HCT116 (cell line): Measurements from ENCODE around the gene EMD. TPM values are rescaled to one million over a fixed set of nuclear protein-coding genes. Genes with fewer than 3 reads are reported as not detected.

Source experiments
- ATAC-seq: fragments of 200-7000 bp; cut with Tn5 transposase; 2 replicates; pipeline ENCODE4 v1.9.1; 2020; ENCODE audit warnings: mild to moderate bottlenecking, moderate library complexity
- BruUV-seq: library from RNA; stranded (reverse); fragments of 400-500 nt; replicated peaks from 2 replicates; lab custom pipeline; 2021; lab: Mats Ljungman, UMichigan
- CTCF ChIA-PET: fragments of 300-600 bp; sonication (Branson Sonifier 250); formaldehyde crosslinking; loops from one replicate; lab custom pipeline; 2021; ENCODE audit warnings: antibody characterized with exemption; lab: Charles Lee
- POLR2A ChIA-PET: fragments of 300-600, 350-600 bp; sonication (Branson Sonifier 250); formaldehyde crosslinking; loops from one replicate; lab custom pipeline; 2021; ENCODE audit warnings: antibody characterized with exemption; lab: Charles Lee
- RAD21 ChIA-PET, 2 experiments: fragments of 300-600 bp; sonication (Branson Sonifier 250); formaldehyde crosslinking; loops; one replicate each; lab custom pipeline; 2023; ENCODE audit warnings: low total read pairs in 2 of 2; ENCODE audit not compliant: uncharacterized antibody in 2 of 2, unreplicated experiment in 2 of 2, low non-redundant PET in 1 of 2; lab: Charles Lee
- DNase-seq: peaks from one replicate; pipeline ENCODE4 v3.0.0-alpha.2; 2010; ENCODE audit warnings: low read depth, low spot score
- H2AFZ ChIP-seq: fragments of 200-600 bp; shearing (Covaris generic), sonication (generic); 2 replicates; pipeline ENCODE4 v1.6.1; 2017; ENCODE audit warnings: low read depth, mixed run types, mixed read lengths, antibody characterized with exemption, low read length; ENCODE audit not compliant: poor library complexity, severe bottlenecking
- H3K27ac ChIP-seq: 2 replicates; pipeline ENCODE4 v1.5.1; 2012; ENCODE audit warnings: low read depth, low read length
- H3K27me3 ChIP-seq: fragments of 200-600 bp; sonication (generic); 2 replicates; pipeline ENCODE4 v1.6.1; 2016; ENCODE audit warnings: mixed run types, low read length, mixed read lengths; ENCODE audit not compliant: insufficient read depth
- H3K36me3 ChIP-seq, 2 experiments: fragments of 200-500 bp in 1 of 2; fragments of 200-600 bp in 1 of 2; sonication (Bioruptor generic) in 1 of 2; sonication (generic) in 1 of 2; 2 replicates each; pipeline versions ENCODE4 v1.5.1 to v1.6.1; 2014 to 2016; ENCODE audit warnings: low read length in 2 of 2, inconsistent platforms in 1 of 2, mixed read lengths in 1 of 2, mixed run types in 1 of 2; ENCODE audit not compliant: insufficient read depth in 2 of 2, control insufficient read depth in 1 of 2
- H3K4me1 ChIP-seq, 2 experiments: fragments of 200-600 bp in 1 of 2; sonication (generic) in 1 of 2; 2 replicates each; pipeline versions ENCODE4 v1.5.1 to v1.6.1; 2012 to 2017; ENCODE audit warnings: low read length in 2 of 2, inconsistent platforms in 1 of 2, mild to moderate bottlenecking in 1 of 2, mixed read lengths in 1 of 2, mixed run types in 1 of 2, moderate library complexity in 1 of 2; ENCODE audit not compliant: insufficient read depth in 2 of 2, control insufficient read depth in 1 of 2
- H3K4me2 ChIP-seq: fragments of 200-600 bp; sonication (generic); 2 replicates; pipeline ENCODE4 v1.6.1; 2017; ENCODE audit warnings: mixed run types, low read length, mixed read lengths
- H3K4me3 ChIP-seq, 2 experiments: fragments of 200-600 bp in 1 of 2; sonication (generic) in 1 of 2; replicated peaks in 1 of 2; 2 replicates each; pipeline ENCODE4 v1.5.1; 2011 to 2016; ENCODE audit warnings: low read length in 2 of 2, control low read depth in 1 of 2, low read depth in 1 of 2, mild to moderate bottlenecking in 1 of 2, mixed read lengths in 1 of 2, mixed run types in 1 of 2
- H3K79me2 ChIP-seq: fragments of 200-600 bp; sonication (generic); 2 replicates; pipeline ENCODE4 v1.6.1; 2017; ENCODE audit warnings: mild to moderate bottlenecking, mixed run types, low read length, moderate library complexity, mixed read lengths; ENCODE audit not compliant: insufficient read depth
- H3K9ac ChIP-seq: fragments of 200-600 bp; sonication (generic); 2 replicates; pipeline ENCODE4 v1.6.1; 2016; ENCODE audit warnings: low read length, mixed read lengths
- H3K9me2 ChIP-seq: fragments of 200-600 bp; sonication (generic), shearing (Covaris generic); 2 replicates; pipeline ENCODE4 v1.6.1; 2017; ENCODE audit warnings: mixed run types, mild to moderate bottlenecking, moderate library complexity; ENCODE audit not compliant: insufficient read depth
- H3K9me3 ChIP-seq, 2 experiments: fragments of 200-500 bp in 1 of 2; fragments of 200-600 bp in 1 of 2; sonication (Bioruptor generic) in 1 of 2; sonication (generic) in 1 of 2; 2 replicates each; pipeline ENCODE4 v1.6.1; 2014 to 2017; ENCODE audit warnings: low read length in 2 of 2, mixed read lengths in 2 of 2, inconsistent platforms in 1 of 2, low read depth in 1 of 2, mild to moderate bottlenecking in 1 of 2, mixed run types in 1 of 2, moderate library complexity in 1 of 2; ENCODE audit not compliant: control insufficient read depth in 1 of 2, insufficient read depth in 1 of 2
- H4K20me1 ChIP-seq: fragments of 200-600 bp; sonication (generic), shearing (Covaris generic); 2 replicates; pipeline ENCODE4 v1.6.1; 2017; ENCODE audit warnings: mixed run types, mild to moderate bottlenecking, moderate library complexity; ENCODE audit not compliant: insufficient read depth
- ATF3 ChIP-seq: IDR thresholded peaks from 2 replicates; pipeline ENCODE4 v1.6.1; 2012
- CBX3 ChIP-seq: IDR thresholded peaks from 2 replicates; pipeline ENCODE4 v1.6.1; 2012; ENCODE audit warnings: low read depth
- CTCF ChIP-seq, 3 experiments: fragments of 200-600 bp in 1 of 3; sonication (generic) in 1 of 3; IDR thresholded peaks in 2 of 3; conservative IDR thresholded peaks in 1 of 3; 2 replicates each; pipeline ENCODE4 v1.5.1; 2012 to 2017; ENCODE audit warnings: low read depth in 2 of 3, low read length in 2 of 3, antibody characterized with exemption in 1 of 3, borderline replicate concordance in 1 of 3, control low read depth in 1 of 3, mild to moderate bottlenecking in 1 of 3, mixed read lengths in 1 of 3, mixed run types in 1 of 3, moderate library complexity in 1 of 3; ENCODE audit not compliant: insufficient read depth in 1 of 3
- ELF1 ChIP-seq: IDR thresholded peaks from 2 replicates; pipeline ENCODE4 v1.6.1; 2012; ENCODE audit warnings: low read depth, borderline replicate concordance
- EZH2 ChIP-seq: fragments of 200-600 bp; sonication (generic); IDR thresholded peaks from 2 replicates; pipeline ENCODE4 v1.6.1; 2017; ENCODE audit warnings: antibody characterized with exemption, mixed run types
- EZH2phosphoT487 ChIP-seq: fragments of 200-600 bp; IDR thresholded peaks from 2 replicates; pipeline ENCODE4 v1.6.1; 2018; ENCODE audit warnings: antibody characterized with exemption, borderline replicate concordance
- POLR2A ChIP-seq: IDR thresholded peaks from 2 replicates; pipeline ENCODE4 v1.7.0; 2011; ENCODE audit warnings: borderline replicate concordance; ENCODE audit not compliant: insufficient read depth, insufficient read length; ENCODE audit errors: extremely low read depth
- RAD21 ChIP-seq: IDR thresholded peaks from 2 replicates; pipeline ENCODE4 v1.6.1; 2012; ENCODE audit warnings: low read depth, mild to moderate bottlenecking
- SIN3A ChIP-seq: IDR thresholded peaks from 2 replicates; pipeline ENCODE4 v1.6.1; 2012; ENCODE audit warnings: low read depth
- SRF ChIP-seq: IDR thresholded peaks from 2 replicates; pipeline ENCODE4 v1.6.1; 2012; ENCODE audit warnings: low read depth
- YY1 ChIP-seq: IDR thresholded peaks from 2 replicates; pipeline ENCODE4 v1.6.1; 2011; ENCODE audit warnings: low read length, low read depth, moderate library complexity, mild to moderate bottlenecking; ENCODE audit not compliant: insufficient replicate concordance; ENCODE audit errors: extremely low read depth
- ZBTB33 ChIP-seq: IDR thresholded peaks from 2 replicates; pipeline ENCODE4 v1.6.1; 2011; ENCODE audit warnings: mild to moderate bottlenecking, low read length, moderate library complexity; ENCODE audit not compliant: insufficient replicate concordance; ENCODE audit errors: extremely low read depth
- intact Hi-C: fragments of 100-400 bp; cut with micrococcal nuclease; formaldehyde crosslinking; loops from 2 replicates; pipeline ENCODE4 v1.10.0; 2022
- total RNA-seq: library from RNA; stranded (reverse); gene quantifications from one replicate; pipeline ENCODE4 v1.2.1, GENCODE V29; 2021; ENCODE audit not compliant: unreplicated experiment

EMD gene
- total RNA-seq, 1 experiment from 2014 or later = 102 TPM

GRCh38 chrX:154412468-154412867, 33.4 kb downstream of the EMD start:
- H3K4me2 ChIP-seq = peak overlapping the region; percentile 82
- no peak overlapping the region for H2AFZ ChIP-seq
- H3K79me2 ChIP-seq = no peaks in the 10 kb centered on the region
- no peak for DNase-seq
- peak; percentile 1; the same call in 1 of the 2 replicates for ATAC-seq
- POLR2A ChIA-PET = interaction anchor here (1.0 to 2.2 kb wide), 4 partner anchors 13 to 114 kb away, joined by 3 to 9 read pairs (median 4); partner anchors contain the start of genes RPL10 and SLC10A3
- H3K9ac ChIP-seq = peak overlapping the region; percentile 78
- H4K20me1 ChIP-seq = no peaks in the 10 kb centered on the region
- no peaks in the 10 kb centered on the region for H3K36me3 ChIP-seq
- peak overlapping the region; percentile 91 for H3K27ac ChIP-seq
- RAD21 ChIA-PET = no interaction called here
- H3K9me3 ChIP-seq = no peaks in the 10 kb centered on the region
- no peaks in the 10 kb centered on the region for H3K9me2 ChIP-seq
- peak overlapping the region; percentile 54 to 66 for H3K4me3 ChIP-seq
- TF ChIP-seq EZH2 (no peak), RAD21 (no peak), EZH2phosphoT487 (no peak), ZBTB33 (no peak), YY1 (no peak), ELF1 (no peak), ATF3 (no peak), SRF (no peak), CBX3 (no peak), POLR2A (no peak), CTCF (IDR thresholded peaks at IDR 0.05 in 2 of 3, conservative IDR thresholded peaks at IDR 0.05 in 1 of 3; ENCODE audit: borderline replicate concordance in 1 of 3, insufficient read depth in 1 of 3, low read depth in 2 of 3, low read length in 2 of 3) (no peak), SIN3A (no peak)
- no peaks in the 10 kb centered on the region for H3K27me3 ChIP-seq
- H3K4me1 ChIP-seq = peaks cover 15 to 35% of the 10 kb centered on the region in 2 experiments
- intact Hi-C loops = no loop called here
- BruUV-seq = TSS peak; percentile 37
- CTCF ChIA-PET = interaction anchor here (1.0 to 1.5 kb wide), 2 partner anchors 13 to 39 kb away, joined by 4 read pairs; no protein-coding TSS in a partner anchor
